Right kidney (tissue), 1 donor: ENCODE measurements around the gene ASCC1.
"Not testable (repeated sequence)": the region's sequence is repeated elsewhere in the genome, so short reads cannot be mapped to it uniquely, and the experiment has no call there.

Experiments
- DNase-seq: peaks from one replicate; pipeline ENCODE4 v3.0.0-alpha.2; 2016

The ASCC1 gene

DNA sequence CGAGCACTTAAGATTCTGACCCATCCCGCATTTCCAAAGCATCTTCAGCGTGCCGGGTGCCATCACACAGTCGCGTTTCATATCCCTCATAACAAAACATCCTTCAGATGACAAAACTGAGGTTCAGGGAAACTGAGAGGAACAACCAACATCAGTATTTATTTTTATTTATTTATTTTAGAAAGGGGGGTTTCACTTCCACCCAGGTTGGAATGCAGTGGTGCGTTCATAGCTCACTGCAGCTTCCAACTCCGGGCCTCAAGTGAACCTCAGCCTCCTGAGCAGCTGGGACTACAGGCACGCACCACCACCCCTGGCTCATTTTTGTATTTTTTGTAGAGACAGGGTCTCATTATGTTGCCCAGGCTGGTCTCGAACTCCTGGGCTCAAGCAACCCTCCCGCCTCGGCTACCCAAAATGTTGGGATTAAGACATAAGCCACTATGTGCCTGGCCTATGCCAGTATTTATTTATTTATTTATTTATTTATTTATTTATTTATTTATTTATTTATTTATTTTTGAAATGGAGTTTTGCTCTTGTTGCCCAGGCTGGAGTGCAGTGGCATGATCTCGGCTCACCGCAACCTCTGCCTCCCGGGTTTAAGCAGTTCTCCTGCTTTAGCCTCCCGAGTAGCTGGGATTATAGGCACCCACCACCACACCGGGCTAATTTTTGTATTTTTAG, 33.2 kb upstream of the ASCC1 start:
- not testable (repeated sequence) for DNase-seq

DNA sequence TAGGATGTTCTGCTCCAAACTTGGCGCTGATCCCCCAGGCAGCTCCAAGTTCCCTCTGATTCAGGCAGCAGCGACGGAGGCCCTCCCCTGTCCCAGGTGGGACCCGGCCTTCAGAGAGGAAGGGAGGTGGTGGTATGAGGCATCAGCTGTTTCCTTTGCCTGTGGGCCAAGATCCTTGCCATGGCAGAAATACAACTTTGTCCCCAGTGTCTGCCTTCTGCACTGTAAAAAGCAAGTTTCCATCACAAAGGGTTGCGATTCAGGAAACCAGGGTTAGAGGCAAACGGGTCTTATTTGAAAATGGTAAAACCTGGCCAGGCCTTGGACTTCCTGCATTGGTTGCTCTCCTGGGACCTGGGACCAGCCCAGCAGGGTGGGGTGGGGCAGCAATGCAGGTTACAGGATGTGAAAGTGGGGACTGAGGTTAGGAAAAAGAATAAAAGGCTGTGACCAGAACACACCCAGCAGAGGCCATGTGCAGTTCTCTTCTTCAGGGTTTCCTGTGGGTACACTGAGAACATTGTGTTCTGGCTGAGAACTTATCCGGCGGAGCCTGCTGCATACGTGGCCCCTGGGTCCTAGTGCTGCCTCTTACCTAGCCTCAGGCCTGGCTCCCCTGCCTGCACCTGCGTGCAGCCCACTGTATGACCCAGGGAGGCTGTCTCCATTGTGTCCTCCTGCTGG, 32.5 kb upstream of the ASCC1 start:
- DNase-seq = peak; percentile 61

DNA sequence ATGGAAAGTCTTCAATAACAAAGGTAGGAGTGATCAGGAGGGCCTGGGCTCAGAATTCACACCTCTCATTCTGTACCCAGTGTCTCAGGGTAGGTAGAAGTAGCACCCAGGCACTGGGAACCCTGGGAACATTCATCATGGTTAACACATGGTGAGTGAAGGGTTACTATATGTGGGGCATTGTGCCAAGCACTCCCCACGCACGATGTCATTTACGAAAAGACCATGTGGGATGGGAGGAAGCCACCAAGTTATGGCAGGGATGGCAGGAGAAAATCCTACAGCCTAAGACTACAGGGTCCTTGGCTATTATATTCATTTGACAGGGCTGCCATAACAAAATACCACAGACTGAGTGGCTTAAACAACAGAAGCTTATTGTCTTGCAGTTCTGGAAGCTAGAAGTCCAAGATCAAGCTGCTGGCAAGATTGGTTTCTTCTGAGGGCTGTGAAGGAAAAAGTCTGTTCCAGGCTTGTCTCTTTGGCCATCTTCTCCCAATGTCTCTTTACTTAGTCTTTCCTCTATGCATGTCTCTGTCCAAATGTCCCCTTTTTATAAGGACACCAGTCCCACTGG, 30.0 kb upstream of the ASCC1 start:
- no peak for DNase-seq

DNA sequence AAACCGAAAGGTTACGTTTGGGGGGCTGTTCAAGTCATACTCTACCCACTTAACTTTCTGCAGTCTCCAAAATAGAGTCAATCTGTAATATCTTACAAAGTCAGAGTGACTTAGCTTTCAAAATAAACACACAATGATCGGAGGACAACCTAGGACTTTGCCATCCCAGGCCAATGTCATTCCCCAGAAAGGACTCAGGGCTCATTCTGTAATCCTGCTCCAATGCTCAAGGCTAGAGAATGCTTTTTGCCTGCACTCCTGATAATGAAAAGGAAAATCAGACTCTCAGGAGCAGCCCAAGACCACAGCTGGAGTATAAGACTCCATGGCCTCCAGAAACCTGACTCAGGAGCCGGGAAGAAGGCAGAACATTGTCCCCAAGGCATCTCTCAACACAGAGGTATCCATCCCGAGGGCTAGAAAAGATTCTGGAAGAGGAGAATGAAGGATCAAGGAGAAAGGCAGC, 28.5 kb upstream of the ASCC1 start:
- no peak for DNase-seq

DNA sequence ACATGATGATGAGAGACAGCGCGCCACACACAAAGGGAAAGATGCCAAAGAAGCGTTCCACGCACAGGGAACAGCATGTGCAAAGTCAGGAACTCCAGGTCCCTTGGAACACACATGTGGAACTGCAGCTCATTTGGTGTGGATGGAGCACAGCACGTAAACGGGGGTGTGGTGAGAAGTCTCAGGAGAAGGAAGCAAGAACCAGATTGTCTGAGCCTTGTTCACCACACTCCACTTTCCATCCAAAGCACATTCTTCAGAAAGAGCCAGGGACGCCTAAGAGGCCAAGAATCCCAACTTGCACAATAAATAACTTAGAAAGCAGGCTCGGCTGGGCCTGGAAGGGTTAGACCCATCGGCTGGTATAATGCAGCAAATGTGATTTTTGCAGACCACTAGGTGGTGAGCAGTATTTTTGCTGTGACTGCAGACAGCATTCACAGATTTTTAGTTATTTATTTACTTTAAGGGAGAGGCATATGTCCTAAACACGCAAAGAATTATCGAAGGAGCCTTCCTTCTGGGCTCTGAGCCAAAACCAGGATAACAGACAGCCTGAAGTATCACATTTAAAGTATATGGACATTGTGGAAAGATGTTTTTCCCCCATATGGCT, 27.9 kb upstream of the ASCC1 start:
- peak; percentile 54 for DNase-seq

DNA sequence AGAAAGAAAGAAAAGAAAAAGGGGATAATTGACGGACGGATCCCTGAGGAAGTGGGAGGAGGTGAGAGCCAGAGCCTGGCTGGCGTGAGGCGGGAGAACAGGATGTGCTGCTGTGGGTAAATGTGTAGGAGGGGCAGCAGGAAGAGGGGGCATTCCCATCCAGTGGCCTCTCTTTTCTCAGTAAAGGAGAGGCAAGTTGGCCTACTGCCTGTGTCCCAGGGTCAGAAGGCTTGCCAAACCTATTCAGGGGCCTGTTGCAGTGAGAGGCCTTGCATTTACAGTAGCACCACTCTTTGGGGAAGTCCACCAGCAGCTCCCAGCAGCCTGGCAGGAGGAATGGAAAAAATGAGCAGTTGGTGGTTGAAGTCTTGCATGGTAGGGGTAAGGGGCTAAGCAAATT, 26.6 kb upstream of the ASCC1 start:
- DNase-seq = peak; percentile 37

DNA sequence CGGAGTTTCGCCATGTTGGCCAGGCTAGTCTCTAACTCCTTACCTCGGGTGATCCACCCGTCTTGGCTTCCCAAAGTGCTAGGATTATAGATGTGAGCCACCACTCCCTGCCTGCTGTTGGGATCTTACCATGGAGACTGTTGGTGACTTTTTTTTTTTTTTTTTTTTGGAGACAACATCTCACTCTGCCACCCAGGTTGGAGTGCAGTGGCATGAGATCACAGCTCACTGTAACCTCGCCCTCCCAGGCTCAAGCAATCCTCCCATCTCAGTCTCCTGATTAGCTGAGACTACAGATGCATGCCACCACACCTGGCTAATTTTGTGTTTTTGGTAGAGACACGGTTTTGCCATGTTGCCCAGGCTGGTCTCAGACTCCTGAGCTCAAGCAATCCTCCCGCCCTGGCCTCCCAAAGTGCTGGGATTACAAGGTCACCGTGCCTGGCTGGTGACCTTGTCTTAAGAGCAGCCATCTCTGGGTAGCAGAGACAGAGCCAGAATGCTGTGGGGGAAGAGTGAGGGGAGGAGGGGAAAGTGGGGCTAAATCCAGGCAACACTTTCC, 25.7 kb upstream of the ASCC1 start:
- DNase-seq = no peak

DNA sequence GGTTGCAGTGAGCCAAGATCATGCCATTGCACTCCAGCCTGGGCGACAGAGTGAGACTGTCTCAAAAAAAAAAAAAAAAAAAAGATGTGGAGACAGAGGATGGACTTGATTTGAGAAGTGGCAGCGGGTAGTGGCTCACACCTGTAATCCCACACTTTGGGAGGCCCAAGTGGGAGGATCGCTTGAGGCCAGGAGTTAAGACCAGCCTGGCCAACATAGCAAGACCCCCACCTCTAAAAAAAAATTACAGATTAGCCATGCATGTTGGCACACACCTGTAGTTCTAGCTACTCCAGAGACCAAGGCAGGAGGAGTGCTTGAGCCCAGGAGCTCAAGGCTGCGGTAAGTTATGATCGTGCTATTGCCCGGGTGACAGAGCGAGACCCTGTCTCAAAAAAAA, 24.3 kb upstream of the ASCC1 start:
- DNase-seq = no peak

DNA sequence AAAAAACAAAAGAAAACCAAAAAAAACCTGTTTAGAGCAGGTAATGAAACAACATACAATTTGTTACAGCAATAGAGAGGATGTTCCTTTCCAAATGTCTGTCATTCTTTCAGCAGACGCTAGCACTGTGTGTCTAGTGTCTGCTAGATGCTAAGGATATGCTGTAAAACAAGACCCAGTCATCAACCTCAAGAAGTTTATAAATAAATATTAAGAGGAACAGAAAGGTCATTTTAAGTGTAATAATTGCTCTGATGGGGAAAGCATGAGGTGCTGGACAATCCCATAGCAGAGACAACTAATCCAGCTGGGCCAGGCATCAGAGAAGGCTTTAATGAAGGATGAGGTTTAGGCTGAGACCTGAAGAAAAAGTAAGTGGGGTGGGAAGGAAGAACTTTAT, 23.3 kb upstream of the ASCC1 start:
- no peak for DNase-seq

DNA sequence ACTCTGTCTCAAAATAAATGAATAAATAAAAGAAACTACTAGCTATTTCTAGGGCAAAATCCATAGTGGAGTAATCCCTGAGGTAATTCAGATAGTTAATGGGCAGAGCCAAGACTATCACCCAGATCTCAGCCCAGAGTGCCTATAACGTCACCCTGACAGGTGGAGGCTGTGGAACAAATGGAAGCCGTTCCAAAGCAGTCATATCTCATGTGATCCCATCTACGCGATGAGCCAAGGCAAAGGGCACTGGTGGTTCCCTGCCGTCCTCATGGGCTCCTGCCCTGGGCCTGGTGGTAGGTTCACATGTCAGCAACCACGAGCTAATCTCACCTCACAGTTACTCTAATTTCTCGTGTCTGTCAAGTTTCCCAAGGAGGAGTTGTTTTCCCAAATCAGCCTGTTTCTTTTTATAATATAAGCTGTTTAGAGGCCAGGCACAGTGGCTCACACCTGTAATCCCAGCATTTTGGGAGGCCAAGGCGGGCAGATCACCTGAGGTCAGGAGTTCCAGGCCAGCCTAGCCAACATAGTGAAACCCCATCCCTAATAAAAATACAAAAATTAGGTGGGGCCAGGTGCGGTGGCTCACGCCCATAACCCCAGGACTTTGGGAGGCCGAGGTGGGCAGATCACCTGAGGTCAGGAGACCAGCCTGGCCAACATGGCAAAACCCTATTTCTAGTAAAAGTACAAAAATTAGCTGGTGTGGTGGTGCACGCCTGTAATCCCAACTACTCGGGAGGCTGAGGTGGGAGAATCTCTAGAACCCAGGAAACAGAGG, 22.5 kb upstream of the ASCC1 start:
- DNase-seq = no peak

DNA sequence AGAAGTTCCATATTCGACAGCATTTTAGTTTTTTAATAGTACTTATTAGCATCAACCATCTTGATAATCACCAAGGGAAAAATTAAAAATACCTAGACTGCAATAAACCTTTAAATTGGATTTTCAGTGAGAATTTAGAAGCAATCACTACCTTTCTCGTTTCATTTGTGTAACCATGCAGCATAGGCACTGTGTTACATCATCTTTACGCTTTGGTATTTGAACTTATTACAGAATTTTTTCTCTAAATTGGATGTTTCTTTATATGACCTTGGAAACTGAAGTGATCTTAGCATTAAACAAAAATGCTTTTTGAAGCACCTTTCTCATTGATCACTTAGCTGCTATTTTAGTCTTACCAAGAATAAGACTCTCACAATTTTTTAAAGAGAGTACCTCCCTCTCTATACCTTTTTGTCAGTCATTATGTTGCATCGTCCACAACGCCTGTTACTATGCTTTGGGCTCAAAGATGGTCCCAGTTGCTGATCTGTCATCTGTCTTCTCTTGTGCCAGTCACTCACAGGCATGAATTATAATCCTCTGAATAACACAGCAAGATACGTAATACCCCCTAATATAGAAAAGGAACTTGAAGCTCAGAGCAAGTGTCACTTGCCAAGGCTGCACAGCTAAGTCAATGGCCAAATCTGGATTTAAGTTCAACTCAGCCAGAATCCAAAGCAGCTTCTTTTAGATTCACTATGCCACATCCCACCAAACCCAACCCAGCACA, 19.6 kb upstream of the ASCC1 start:
- no peak for DNase-seq

DNA sequence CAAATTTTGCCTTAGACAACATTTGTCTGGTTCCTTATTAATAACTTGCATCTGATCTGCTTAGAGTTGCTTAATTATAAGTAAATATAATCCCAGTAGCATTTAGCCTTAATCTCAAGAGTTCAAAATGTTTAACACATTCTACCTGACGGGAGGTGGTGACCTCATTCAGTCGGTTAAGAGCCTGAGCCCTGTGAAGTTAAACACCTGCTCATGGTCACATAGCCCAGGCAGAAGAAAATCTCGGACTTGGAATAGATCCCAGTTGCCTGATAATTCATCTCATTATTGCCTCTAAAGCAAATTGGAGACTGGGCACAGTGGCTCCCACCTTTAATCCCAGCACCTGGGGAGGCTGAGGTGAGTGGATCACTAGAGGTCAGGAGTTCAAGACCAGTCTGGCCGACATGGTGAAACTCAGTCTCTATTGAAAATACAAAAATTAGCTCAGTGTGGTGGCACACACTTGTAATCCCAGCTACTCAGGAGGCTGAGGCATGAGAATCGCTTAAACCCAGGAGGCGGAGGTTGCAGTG, 18.6 kb upstream of the ASCC1 start:
- no peak for DNase-seq

DNA sequence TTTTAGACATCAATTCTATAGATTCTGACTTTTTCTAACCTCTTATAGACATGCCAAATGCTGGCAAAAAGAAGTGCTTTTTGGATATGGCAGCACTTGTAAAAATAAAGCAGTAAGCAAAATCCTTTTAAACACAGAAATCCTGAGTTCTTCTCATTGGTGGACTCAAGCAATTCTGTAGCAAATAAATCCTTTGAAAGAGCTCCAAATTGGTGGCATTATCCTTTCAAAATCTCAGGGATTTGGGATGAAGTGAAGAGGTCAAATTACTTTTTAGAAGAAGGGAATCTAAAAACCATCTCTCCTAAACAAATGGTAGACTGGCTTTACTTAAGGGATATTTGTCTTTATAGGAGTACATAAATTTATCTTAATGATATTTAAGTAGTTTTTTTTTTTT, 17.5 kb upstream of the ASCC1 start:
- DNase-seq = no peak

DNA sequence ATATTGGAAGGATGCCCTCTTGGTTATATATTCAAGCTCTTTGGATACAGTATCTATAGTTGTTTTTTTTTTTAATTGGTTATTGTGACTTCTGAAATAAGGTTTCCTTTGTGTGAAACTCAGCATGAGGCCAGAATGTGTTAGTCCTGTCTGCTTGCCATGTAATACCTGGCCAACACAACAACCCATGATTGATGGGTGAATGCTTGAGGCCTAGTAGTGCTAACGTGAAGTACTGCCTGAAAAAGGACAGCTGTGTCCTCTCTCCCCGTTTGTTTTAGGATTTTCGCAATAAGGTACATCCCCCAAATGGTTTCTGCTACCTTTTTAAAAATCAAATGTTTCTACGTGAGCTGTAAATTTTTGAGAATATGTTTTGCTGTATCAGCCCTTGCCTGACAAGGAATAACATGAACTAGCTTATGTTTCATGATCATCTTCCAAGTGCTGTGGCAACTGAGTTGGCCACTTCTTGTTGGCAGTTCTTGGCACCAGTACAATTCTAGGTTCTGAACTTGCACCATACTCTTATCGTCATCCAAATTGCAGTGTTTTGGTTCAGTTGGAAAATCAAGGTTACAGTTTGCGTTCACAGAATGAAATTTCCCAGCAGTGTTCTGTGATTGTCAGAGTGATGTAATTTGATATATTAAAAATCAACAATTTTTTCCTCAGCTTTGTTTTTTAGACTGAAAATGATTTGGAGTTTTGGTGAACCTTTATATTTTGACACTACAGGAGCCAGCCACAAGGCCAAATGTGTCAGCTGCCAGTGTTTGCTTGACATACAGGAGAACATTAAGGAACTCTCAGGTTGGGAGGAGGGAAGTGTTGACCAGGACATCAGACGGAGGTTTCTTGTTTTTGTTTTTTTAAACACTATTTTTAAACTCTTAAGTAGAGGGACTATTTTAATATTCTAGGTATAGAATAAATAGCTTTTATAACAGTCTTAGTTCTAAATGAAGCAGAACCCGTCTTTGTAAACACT, 13.5 kb upstream of the ASCC1 start:
- DNase-seq = no peak

DNA sequence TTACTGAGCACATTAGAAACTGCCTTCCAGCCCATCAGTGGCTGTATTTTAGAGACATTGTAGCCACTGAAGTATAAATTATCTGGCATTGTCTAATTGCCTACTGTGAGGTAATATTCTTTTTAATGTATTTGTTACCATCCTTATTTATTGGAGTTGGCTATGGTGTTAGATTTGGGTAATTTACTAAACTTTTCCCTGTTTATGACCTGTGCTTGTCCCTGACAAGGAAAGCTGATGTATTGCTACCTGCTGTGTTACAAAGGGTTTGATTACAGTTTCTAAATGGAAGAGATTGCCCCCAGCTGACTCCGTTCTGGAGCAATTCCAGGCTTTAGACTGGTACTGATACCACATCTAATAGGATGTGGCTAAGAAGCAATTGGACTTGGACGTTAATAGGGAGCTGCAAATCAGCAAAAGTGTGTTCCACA, 12.3 kb upstream of the ASCC1 start:
- no peak for DNase-seq

DNA sequence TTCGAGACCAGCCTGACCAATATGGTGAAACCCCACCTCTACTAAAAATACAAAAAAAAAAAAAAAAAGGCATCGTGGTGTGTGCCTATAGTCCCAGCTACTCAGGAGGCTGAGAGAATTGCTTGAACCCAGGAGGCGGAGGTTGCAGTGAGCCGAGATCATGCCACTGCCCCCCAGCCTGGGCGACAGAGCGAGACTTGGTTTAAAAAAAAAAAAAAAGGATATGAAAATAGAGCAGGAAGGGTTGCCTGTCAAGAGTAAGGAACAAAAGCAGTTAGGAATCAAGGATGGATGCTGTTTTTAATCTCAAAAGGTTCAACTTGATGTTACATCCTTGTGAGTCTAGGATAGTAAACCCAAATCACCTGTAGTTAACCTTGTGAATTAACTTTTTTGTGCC, 11.8 kb upstream of the ASCC1 start:
- DNase-seq = no peak

DNA sequence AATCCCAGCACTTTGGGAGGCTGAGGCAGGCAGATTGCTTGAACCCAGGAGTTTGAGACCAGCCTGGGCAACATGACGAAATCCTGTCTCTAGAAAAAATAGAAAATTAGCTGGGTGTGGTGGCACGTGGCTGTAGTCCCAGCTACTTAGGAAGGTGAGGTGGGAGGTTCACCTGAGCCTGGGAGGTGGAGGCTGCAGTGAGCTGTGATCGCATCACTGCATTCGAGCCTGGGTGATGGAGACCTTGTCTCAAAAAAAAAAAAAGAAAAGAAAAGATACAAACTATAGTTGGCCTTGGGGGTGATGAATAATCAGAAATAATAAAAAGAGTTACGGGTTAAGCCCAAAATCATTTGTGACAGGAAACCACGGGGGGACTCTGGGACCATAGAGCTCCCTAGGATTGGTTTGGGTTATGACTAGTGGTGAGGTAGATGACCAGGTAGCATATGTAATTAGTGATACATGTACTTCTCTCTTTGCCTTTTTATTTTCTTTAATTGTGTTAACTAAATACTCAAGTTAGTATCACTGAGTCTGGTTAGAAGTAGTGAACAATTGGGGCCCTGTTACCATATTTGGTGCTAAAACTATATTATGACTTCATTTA, 10.4 kb upstream of the ASCC1 start:
- DNase-seq = no peak

DNA sequence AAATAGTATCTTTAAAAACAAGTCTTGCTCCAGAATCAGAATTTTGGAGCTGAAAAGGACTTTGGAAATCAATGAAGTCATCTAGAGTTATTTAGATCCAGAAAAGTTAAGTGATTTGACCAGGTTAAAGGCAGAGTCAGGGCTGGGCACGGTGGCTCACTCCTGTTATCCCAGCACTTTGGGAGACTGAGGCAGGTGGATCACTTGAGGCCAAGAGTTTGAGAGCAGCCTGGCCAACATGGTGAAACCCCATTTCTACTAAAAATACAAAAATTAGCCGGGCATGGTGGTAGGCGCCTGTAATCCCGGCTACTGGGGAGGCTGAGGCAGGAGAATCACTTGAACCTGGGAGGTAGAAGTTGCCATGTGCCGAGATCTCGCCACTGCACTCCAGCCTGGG, 8.1 kb upstream of the ASCC1 start:
- DNase-seq = not testable (repeated sequence)

DNA sequence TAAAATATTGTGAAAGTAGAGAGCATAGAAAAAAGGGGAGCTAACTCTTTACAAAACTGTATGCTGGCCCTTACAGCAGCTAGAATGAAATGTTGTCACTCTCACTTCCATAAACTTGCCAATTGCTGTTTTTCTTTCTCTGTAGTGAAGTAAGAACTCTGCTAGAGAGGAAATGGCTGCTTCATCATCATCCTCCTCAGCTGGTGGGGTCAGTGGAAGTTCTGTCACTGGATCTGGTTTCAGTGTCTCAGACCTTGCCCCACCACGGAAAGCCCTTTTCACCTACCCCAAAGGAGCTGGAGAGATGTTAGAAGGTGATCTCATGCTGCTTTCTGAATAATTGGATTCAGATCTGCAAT, 7.6 kb upstream of the ASCC1 start:
- no peak for DNase-seq

DNA sequence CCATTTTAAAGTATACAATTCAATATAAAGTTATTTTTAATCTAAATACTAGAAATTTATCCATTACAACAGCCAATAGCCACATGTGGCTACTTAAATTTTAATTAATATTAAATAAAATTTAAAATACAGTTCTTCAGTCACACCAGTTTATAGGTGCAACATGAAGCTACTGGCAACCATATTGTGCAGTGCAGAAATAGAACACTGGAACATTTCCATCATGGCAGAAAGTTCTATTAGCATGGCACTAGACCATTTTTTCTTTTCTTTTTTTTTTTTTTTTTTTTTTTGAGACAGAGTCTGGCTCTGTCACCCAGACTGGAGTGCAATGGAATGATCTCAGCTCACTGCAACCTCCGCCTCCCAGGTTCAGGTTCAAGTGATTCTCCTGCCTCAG, 5.2 kb upstream of the ASCC1 start:
- no peak for DNase-seq
